Osteocyte (in vitro differentiated cells): ENCODE results near the gene MYADM. TPM values are rescaled to one million over a fixed set of nuclear protein-coding genes. Genes with fewer than 3 reads are reported as not detected.

ENCODE experiments used
- DNase-seq: peaks from one replicate; pipeline ENCODE4 v3.0.0; 2021; ENCODE audit warnings: mixed read lengths; ENCODE audit not compliant: unreplicated experiment; ENCODE audit errors: extremely low spot score
- H3K27ac Mint-ChIP-seq: one replicate; pipeline ENCODE4 v1.8.0; 2021; ENCODE audit warnings: mild to moderate bottlenecking, mixed read lengths; ENCODE audit not compliant: unreplicated experiment
- H3K27me3 Mint-ChIP-seq: one replicate; pipeline ENCODE4 v1.8.0; 2021; ENCODE audit warnings: mixed read lengths; ENCODE audit not compliant: unreplicated experiment
- H3K36me3 Mint-ChIP-seq: one replicate; pipeline ENCODE4 v1.8.0; 2021; ENCODE audit warnings: mixed read lengths; ENCODE audit not compliant: unreplicated experiment
- H3K4me1 Mint-ChIP-seq: one replicate; pipeline ENCODE4 v1.8.0; 2021; ENCODE audit warnings: mixed read lengths; ENCODE audit not compliant: unreplicated experiment
- H3K4me3 Mint-ChIP-seq: one replicate; pipeline ENCODE4 v1.8.0; 2021; ENCODE audit warnings: mild to moderate bottlenecking, moderate library complexity, mixed read lengths; ENCODE audit not compliant: unreplicated experiment
- H3K9me3 Mint-ChIP-seq: one replicate; pipeline ENCODE4 v1.8.0; 2021; ENCODE audit warnings: mixed read lengths; ENCODE audit not compliant: unreplicated experiment
- total RNA-seq: library from RNA; stranded (reverse); gene quantifications from 2 replicates; pipeline ENCODE4 v1.2.1, GENCODE V29; 2021
- TF ChIP-seq, protein P1 (sequence below): fragments of 200-600 bp; sonication (generic); IDR thresholded peaks from 2 replicates; pipeline ENCODE4 v1.5.0; 2021; ENCODE audit warnings: antibody characterized with exemption, mild to moderate bottlenecking, moderate library complexity

Gene MYADM
- total RNA-seq, 1 donor from 2014 or later = 165 TPM

DNA sequence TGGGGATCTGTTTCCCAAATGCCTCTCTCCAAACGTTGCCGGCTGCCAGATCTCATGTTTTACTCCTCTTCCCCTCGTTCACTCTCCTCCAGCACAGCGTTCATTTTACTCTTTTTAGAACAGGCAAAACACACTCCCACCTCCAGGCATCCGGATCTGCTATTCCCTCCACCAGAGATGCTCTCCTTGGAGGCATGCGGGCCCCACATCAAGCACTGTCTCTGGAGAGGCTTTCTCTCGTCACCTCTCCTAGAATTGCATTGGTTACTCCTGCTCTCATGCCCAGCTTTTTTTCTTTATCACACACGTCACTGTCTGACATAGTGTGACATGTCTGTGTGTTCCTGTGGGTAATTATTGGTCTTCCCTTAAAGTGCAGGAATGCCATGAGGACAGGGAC, 20.1 kb upstream of the MYADM start:
- Mint-ChIP-seq H3K27ac (no peak overlapping the region), H3K4me3 (no peak overlapping the region), H3K36me3 (no peaks in the 10 kb centered on the region)

DNA sequence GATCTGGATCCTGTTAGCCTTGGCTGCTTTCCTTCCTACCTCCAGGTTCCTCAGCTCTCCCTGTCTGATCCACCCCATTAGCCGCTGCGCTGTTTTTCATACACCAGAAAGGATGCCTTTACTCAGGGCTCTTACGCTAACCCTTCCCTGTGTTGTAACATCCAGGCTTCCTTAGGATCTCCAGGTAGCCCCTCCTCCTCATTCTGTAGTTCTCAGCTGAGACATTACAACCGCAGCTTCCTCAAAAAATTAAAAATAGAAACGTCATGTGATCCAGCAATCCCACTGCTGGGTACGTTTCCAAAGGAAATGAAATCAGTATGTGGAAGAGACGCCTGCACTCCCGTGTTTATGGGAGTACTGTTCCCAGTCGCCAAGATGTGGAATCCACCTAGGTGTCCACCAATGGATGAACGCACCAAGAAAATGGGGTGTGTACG, 18.4 kb upstream of the MYADM start:
- Mint-ChIP-seq H3K27me3 (peaks cover 5% of the 10 kb centered on the region), H3K9me3 (no peaks in the 10 kb centered on the region), H3K4me1 (peaks cover 7% of the 10 kb centered on the region), H3K27ac (no peak overlapping the region), H3K36me3 (no peaks in the 10 kb centered on the region), H3K4me3 (no peak overlapping the region)
- DNase-seq = no peak
- TF ChIP-seq, protein P1, sequence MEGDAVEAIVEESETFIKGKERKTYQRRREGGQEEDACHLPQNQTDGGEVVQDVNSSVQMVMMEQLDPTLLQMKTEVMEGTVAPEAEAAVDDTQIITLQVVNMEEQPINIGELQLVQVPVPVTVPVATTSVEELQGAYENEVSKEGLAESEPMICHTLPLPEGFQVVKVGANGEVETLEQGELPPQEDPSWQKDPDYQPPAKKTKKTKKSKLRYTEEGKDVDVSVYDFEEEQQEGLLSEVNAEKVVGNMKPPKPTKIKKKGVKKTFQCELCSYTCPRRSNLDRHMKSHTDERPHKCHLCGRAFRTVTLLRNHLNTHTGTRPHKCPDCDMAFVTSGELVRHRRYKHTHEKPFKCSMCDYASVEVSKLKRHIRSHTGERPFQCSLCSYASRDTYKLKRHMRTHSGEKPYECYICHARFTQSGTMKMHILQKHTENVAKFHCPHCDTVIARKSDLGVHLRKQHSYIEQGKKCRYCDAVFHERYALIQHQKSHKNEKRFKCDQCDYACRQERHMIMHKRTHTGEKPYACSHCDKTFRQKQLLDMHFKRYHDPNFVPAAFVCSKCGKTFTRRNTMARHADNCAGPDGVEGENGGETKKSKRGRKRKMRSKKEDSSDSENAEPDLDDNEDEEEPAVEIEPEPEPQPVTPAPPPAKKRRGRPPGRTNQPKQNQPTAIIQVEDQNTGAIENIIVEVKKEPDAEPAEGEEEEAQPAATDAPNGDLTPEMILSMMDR = no peak

More for the DNA sequence above, 20.1 kb upstream of the MYADM start:
- H3K4me1 Mint-ChIP-seq = peaks cover 2% of the 10 kb centered on the region
- TF ChIP-seq, protein P1 = no peak
- no peak for DNase-seq
- peaks cover 5% of the 10 kb centered on the region for H3K27me3 Mint-ChIP-seq
- H3K9me3 Mint-ChIP-seq = no peaks in the 10 kb centered on the region

- no peak overlapping the region for H3K27ac Mint-ChIP-seq
- H3K4me3 Mint-ChIP-seq = no peak overlapping the region
- peaks cover 8% of the 10 kb centered on the region for H3K4me1 Mint-ChIP-seq
- no peaks in the 10 kb centered on the region for H3K27me3 Mint-ChIP-seq
- H3K9me3 Mint-ChIP-seq = no peaks in the 10 kb centered on the region
- no peaks in the 10 kb centered on the region for H3K36me3 Mint-ChIP-seq
- TF ChIP-seq, protein P1 = no peak
- DNase-seq = no peak
Measured at GRCh38 chr19:53853707-53854106, 14.0 kb upstream of the MYADM start.

DNA sequence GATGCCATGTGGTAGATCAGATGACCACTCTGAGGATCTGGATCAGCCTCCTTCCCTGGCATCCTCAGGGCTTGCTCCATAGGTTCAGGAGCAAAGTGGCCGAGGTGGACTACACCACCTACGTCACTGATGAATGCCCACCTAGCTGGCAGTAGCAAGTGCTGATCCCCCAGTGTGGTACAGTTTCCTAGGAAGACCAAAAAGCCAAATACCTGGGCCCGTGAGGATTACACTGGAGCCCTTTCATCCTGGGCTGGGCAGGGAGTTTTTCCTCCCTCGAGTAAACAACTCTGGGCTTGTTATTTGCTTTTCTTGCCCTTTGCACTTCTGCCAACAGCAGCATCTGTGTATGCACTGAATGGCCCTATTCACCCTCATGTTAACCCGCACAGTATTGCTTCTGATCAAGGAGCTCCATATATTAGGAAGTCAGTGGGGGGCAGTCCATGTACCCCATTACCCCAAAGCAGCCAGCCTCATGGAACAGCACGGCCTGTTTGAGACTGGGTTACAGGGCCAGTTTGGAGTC, 3.3 kb upstream of the MYADM start:
- no peak for DNase-seq
- Mint-ChIP-seq H3K27me3 (no peaks in the 10 kb centered on the region), H3K27ac (no peak overlapping the region)

DNA sequence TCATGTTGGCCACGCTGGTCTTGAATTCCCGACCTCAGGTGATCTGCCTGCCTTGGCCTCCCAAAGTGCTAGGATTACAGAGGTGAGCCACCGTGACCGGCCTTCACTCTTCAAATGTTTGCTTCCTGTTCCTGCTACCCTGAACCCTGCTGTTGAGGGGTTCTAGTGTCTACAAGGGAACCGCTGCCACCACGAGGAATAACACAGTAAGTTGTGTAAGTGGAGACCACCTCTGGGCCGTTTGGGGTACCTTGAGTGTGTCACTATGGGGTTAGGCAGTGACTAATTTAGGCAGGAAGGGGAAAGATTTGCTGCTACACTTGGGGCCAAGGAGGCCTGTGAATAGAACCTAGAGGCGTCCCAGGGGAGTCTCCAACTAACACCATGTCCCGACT, 2.2 kb upstream of the MYADM start:
- DNase-seq = no peak
- TF ChIP-seq, protein P1 = no peak
- peak overlapping the region; percentile 97 for H3K4me3 Mint-ChIP-seq
- peaks cover 2% of the 10 kb centered on the region for H3K36me3 Mint-ChIP-seq
- peaks cover 28% of the 10 kb centered on the region for H3K4me1 Mint-ChIP-seq
- no peaks in the 10 kb centered on the region for H3K27me3 Mint-ChIP-seq
- H3K9me3 Mint-ChIP-seq = no peaks in the 10 kb centered on the region
- H3K27ac Mint-ChIP-seq = peak overlapping the region; percentile 100

More for the DNA sequence above, 3.3 kb upstream of the MYADM start:
- Mint-ChIP-seq H3K4me1 (peaks cover 25% of the 10 kb centered on the region), H3K9me3 (no peaks in the 10 kb centered on the region), H3K36me3 (peaks cover 2% of the 10 kb centered on the region), H3K4me3 (no peak overlapping the region)
- TF ChIP-seq, protein P1 = no peak
